Measurements from ENCODE around the gene TRIM65. TPM values are rescaled to one million over a fixed set of nuclear protein-coding genes. Genes with fewer than 3 reads are reported as not detected.
"Not testable (repeated sequence)": the region's sequence is repeated elsewhere in the genome, so short reads cannot be mapped to it uniquely, and the experiment has no call there.

The TRIM65 gene
- total and polyA plus RNA-seq, 8 donors, result 8.2 to 13.1 (median 10.5) TPM

DNA sequence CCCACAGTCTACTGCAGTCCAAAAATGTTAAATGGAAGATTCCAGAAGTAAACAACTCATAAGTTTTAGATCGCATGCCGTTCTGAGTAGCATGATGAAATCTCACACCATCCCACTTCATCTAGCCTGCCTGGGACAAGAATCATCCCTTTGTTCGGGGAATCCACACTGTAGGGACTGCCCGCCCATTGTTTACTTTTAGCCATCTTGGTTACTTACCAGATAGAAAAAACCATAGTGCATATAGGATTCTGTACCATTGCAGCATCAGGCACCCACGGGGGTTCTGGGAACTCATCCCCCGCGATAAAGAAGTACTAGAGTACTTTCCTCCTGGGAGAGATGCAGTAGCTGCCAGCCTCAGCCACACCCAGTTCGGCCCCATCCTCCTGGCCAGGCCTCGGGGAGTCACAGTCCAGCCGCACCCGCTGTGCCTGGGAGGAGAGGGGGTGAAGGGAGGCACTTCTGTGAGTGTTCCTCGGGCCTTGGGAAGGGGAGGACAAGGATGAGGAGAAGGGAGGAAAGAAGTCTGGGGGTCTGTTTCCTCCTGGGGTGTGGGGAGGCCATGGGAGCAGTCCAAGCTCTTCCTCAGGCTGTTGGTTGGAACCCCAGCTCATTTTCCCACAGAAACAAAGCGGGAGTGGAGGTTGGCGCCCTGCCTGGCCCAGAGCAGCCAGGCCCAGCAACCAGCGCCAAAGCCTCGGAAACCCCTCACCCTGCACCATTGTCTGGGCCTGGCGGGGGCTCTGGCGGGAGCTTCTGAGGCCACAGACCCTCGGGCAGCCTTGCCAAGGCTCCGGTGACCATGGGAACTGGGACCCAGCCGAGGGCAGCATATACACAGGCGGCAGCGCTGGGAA, 27.2 kb downstream of the TRIM65 start:
- no peak for DNase-seq
- no peaks in the 10 kb centered on the region for H3K9me3 ChIP-seq
- 70 to 71% methylated on average over 23 of the region's 23 CpGs for WGBS, 2 donors
- H3K27ac ChIP-seq, result peak overlapping the region in 1 of 4 donors; percentile 9
- H3K4me1 ChIP-seq, result peaks cover 0 to 11% (median 9%) of the 10 kb centered on the region in 3 donors
- ATAC-seq, result peak in 1 of 4 donors; percentile 8
- no peak for FAIRE-seq
- intact Hi-C loops (cut with DNase I), result no loop called here
- no peaks in the 10 kb centered on the region for H3K36me3 ChIP-seq
- H3K27me3 ChIP-seq, result no peaks in the 10 kb centered on the region
- no peak overlapping the region for H3K4me3 ChIP-seq
- TF ChIP-seq, protein P1, sequence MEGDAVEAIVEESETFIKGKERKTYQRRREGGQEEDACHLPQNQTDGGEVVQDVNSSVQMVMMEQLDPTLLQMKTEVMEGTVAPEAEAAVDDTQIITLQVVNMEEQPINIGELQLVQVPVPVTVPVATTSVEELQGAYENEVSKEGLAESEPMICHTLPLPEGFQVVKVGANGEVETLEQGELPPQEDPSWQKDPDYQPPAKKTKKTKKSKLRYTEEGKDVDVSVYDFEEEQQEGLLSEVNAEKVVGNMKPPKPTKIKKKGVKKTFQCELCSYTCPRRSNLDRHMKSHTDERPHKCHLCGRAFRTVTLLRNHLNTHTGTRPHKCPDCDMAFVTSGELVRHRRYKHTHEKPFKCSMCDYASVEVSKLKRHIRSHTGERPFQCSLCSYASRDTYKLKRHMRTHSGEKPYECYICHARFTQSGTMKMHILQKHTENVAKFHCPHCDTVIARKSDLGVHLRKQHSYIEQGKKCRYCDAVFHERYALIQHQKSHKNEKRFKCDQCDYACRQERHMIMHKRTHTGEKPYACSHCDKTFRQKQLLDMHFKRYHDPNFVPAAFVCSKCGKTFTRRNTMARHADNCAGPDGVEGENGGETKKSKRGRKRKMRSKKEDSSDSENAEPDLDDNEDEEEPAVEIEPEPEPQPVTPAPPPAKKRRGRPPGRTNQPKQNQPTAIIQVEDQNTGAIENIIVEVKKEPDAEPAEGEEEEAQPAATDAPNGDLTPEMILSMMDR (IDR thresholded peaks at IDR 0.05), result no peak

DNA sequence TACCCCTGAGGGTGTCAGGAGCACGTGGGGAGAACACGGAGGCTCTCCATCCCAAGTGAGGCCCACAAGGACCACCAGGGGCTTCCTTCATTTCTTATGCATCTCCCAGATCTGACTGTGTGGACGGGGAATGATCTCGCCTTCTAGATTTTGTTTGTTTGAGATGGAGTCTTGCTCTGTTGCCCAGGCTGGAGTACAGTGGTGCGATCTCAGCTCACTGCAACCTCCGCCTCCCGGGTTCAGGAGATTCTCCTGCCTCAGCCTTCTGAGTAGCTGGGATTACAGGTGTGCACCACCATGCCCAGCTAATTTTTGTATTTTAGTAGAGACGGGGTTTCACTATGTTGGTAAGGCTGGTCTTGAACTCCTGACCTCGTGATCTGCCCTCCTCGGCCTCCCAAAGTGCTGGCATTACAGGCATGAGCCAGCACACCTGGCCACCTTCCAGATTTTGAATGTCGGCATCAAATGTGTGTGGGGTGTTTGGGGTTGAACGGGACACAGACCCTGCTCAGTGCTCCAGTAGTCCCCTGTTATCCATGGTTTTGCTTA, 27.9 kb downstream of the TRIM65 start:
- 81 to 84% methylated on average over 12 of the region's 12 CpGs for WGBS, 2 donors
- FAIRE-seq; ATAC-seq; DNase-seq; H3K27ac ChIP-seq; intact Hi-C loops (cut with DNase I); H3K36me3 ChIP-seq; H3K27me3 ChIP-seq; H3K9me3 ChIP-seq; H3K4me3 ChIP-seq: not testable (repeated sequence)
- H3K4me1 ChIP-seq, result peaks cover 0 to 11% (median 9%) of the 10 kb centered on the region in 3 donors

DNA sequence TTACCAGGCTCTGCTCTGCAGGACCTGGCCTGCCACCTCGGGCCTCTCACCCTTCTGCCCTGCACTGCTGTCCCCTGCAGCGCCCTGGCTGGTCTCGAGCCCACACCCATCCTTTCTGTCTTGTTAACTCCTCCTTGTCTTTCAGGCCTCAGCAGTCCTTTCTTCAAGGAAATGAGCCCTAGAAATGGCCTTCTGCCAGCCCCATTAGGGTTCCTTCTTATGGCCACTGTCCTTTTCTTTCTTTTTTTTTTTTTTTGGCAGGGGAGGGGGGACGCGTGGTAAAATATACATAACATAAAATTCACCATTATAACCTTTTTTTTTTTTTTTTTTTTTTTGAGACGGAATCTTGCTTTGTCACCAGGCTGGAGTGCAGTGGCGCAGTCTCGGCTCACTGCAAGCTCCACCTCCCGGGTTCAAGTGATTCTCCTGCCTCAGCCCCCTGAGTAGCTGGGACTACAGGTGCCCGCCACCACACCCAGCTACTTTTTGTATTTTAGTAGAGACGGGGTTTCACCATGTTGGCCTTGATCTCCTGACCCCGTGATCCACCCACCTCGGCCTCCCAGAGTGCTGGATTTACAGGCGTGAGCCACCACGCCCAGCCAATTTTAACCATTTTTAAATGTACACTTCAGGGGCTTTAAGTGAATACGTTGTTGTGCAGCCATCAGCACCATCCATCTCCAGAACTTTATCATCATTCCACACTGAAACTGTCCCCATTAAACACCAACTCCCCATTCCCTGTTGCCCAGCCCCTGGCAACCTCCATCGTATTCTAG, 31.2 kb downstream of the TRIM65 start:
- intact Hi-C loops (cut with DNase I); H3K27me3 ChIP-seq; H3K27ac ChIP-seq; ATAC-seq; FAIRE-seq; H3K36me3 ChIP-seq; H3K9me3 ChIP-seq; DNase-seq; H3K4me1 ChIP-seq; H3K4me3 ChIP-seq: not testable (repeated sequence)
- WGBS, 2 donors, result 76 to 78% methylated on average over 14 to 16 of the region's 17 CpGs

DNA sequence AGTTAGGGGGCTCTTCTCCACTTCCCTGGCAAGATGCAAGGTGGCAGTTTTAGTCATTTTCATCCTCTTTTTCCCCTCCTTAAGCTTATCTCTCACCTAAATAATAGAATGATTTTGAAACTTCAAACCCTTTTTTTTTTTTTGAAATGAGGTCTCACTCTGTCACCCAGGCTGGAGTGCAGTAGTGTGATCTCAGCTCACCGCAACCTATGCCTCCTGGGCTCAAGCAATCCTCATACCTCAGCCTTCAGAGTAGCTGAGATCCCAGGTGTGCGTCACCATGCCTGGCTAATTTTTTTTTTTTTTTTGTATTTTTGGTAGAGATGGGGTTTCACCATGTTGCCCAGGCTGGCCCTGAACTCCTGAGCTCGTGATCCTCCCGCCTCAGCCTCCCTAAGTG, 31.9 kb downstream of the TRIM65 start:
- FAIRE-seq; H3K36me3 ChIP-seq; H3K27ac ChIP-seq; H3K4me3 ChIP-seq; H3K27me3 ChIP-seq; intact Hi-C loops (cut with DNase I); DNase-seq; H3K9me3 ChIP-seq; H3K4me1 ChIP-seq; ATAC-seq: not testable (repeated sequence)
- WGBS, 2 donors, result 84 to 93% methylated on average over 4 of the region's 4 CpGs

DNA sequence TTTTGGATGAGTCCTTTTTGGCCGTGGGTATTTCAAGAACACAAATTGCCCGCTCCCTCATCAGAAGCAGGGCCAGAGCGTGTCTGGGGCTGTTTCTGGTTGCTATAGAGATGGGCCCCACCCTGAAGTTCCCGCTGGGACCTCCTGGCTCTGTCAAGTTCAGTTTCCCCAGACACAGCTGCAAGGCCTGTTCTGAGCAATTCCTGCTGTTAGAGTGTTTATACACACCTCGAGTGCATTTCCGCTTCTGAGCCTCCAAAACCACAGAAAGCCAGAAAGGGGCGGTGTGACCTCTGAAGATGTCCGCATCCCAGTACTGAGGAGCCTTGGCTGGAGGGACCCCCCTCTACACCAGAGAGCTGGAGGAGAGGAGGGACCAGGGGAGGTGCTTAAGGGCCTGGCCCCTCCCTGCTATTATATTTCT, 32.3 kb downstream of the TRIM65 start:
- H3K27ac ChIP-seq, result peak overlapping the region in 1 of 4 donors; percentile 15
- FAIRE-seq, result no peak
- H3K9me3 ChIP-seq, result no peaks in the 10 kb centered on the region
- no peaks in the 10 kb centered on the region for H3K4me1 ChIP-seq
- no peaks in the 10 kb centered on the region for H3K27me3 ChIP-seq
- TF ChIP-seq, protein P1 (IDR thresholded peaks at IDR 0.05), result no peak
- H3K4me3 ChIP-seq, result no peak overlapping the region
- H3K36me3 ChIP-seq, result no peaks in the 10 kb centered on the region
- DNase-seq, result no peak
- 75 to 80% methylated on average over 8 of the region's 8 CpGs for WGBS, 2 donors
- intact Hi-C loops (cut with DNase I), result no loop called here
- peak in 3 of 4 donors; percentile 45 to 51 (median 51) for ATAC-seq

DNA sequence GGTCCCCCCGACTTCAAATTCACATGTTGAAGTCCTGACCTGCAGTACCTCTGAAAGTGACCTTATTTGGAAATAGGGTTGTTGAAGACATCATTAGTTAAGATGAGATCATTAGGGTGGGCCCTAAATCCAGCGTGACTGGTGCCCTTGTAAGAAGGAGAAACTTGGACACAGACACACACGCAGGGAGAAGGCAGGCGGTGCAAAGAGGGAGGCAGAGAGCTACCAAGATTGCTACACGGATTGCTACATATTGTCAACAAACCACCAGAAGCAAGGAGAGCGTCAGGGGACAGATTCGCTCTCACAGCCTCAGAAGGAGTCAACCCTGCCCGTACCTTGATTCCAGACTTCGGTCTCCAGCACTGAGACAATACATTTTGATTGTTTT, 34.8 kb downstream of the TRIM65 start:
- TF ChIP-seq, protein P1 (IDR thresholded peaks at IDR 0.05), result no peak
- WGBS, 2 donors, result 76 to 77% methylated on average over 9 of the region's 9 CpGs
- H3K4me1 ChIP-seq, result no peaks in the 10 kb centered on the region
- H3K27ac ChIP-seq, result no peak overlapping the region
- no peak for FAIRE-seq
- no peaks in the 10 kb centered on the region for H3K27me3 ChIP-seq
- no peak for DNase-seq
- intact Hi-C loops (cut with DNase I), result no loop called here
- H3K9me3 ChIP-seq, result no peaks in the 10 kb centered on the region
- H3K36me3 ChIP-seq, result no peaks in the 10 kb centered on the region
- peak in 1 of 4 donors; percentile 7 for ATAC-seq
- H3K4me3 ChIP-seq, result no peak overlapping the region

DNA sequence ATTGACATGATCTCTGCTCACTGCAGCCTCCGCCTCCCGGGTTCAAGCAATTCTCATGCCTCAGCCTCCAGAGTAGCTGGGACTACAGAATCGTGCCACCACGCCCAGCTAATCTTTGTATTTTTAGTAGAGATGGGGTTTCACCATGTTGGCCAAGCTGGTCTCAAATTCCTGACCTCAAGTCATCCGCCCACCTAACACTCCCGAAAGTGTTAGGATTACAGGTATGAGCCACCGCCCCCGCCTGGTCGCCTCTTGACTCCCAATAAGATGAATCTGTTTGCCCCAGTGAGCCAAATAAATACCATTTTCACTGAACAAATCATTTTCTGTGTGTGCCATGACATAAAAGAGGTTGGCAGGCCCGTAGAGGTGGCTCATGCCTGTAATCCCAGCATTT, 37.4 kb downstream of the TRIM65 start:
- H3K36me3 ChIP-seq; H3K27me3 ChIP-seq; DNase-seq; H3K9me3 ChIP-seq; FAIRE-seq; H3K4me1 ChIP-seq; ATAC-seq; H3K4me3 ChIP-seq; intact Hi-C loops (cut with DNase I): not testable (repeated sequence)
- WGBS, 2 donors, result 84 to 88% methylated on average over 10 of the region's 10 CpGs
- peak overlapping the region in 2 of 4 donors; percentile 62 to 72 for H3K27ac ChIP-seq
